Effector CD8-positive, alpha-beta T cell (primary cell): Measurements from ENCODE around the gene TNFRSF12A.

Experiments
- DNase-seq: peaks from one replicate; lab custom pipeline; 2025; lab: John Stamatoyannopoulos, UW
- total RNA-seq, 4 experiments: gene quantifications; one replicate each; lab custom pipeline; 2026; lab: John Stamatoyannopoulos, UW

Gene TNFRSF12A
- 10.1 to 31.9 (median 18.5) reads per million in 4 experiments for total RNA-seq

- DNase-seq, result peak; percentile 50
Measured at GRCh38 chr16:3020247-3020603, at the start of gene TNFRSF12A. Gene TNFRSF12A (plus strand): TSS chr16:3020368. CDS start chr16:3020398, 30 bp downstream.

- no peak for DNase-seq
Measured at GRCh38 chr16:2970563-2970962, 49.6 kb upstream of the TNFRSF12A start.

GRCh38 chr16:2971134-2971984 lies 48.8 kb upstream of the TNFRSF12A start:
- no peak for DNase-seq

- DNase-seq, result no peak
Measured at GRCh38 chr16:2971985-2972784, 48.0 kb upstream of the TNFRSF12A start.

- DNase-seq, result no peak
Measured at GRCh38 chr16:2973093-2973492, 47.1 kb upstream of the TNFRSF12A start.

GRCh38 chr16:2973605-2974318 lies 46.4 kb upstream of the TNFRSF12A start:
- no peak for DNase-seq

- no peak for DNase-seq
Measured at GRCh38 chr16:2974319-2975056, 45.7 kb upstream of the TNFRSF12A start.

GRCh38 chr16:2975161-2975795 lies 44.9 kb upstream of the TNFRSF12A start:
- DNase-seq, result no peak

GRCh38 chr16:2976201-2976600 lies 44.0 kb upstream of the TNFRSF12A start:
- DNase-seq, result no peak

GRCh38 chr16:2976673-2977072 lies 43.5 kb upstream of the TNFRSF12A start:
- DNase-seq, result no peak

- DNase-seq, result no peak
Measured at GRCh38 chr16:2977440-2977839, 42.7 kb upstream of the TNFRSF12A start.

GRCh38 chr16:2979669-2980226 lies 40.4 kb upstream of the TNFRSF12A start:
- no peak for DNase-seq

GRCh38 chr16:2980227-2981176 lies 39.7 kb upstream of the TNFRSF12A start, which contains the start of gene PKMYT1:
Gene PKMYT1 (minus strand): TSS chr16:2980446. CDS start chr16:2979657, 789 bp downstream.
- DNase-seq, result peak; percentile 90

GRCh38 chr16:2981177-2981898 lies 38.8 kb upstream of the TNFRSF12A start:
- no peak for DNase-seq

- DNase-seq, result no peak
Measured at GRCh38 chr16:2981899-2982250, 38.3 kb upstream of the TNFRSF12A start.

- no peak for DNase-seq
Measured at GRCh38 chr16:2982402-2982801, 37.8 kb upstream of the TNFRSF12A start.

GRCh38 chr16:2983706-2984136 lies 36.4 kb upstream of the TNFRSF12A start:
- DNase-seq, result peak; percentile 54

- DNase-seq, result no peak
Measured at GRCh38 chr16:2985462-2985861, 34.7 kb upstream of the TNFRSF12A start.

- no peak for DNase-seq
Measured at GRCh38 chr16:2985893-2986355, 34.2 kb upstream of the TNFRSF12A start.
